HT1080 (cell line): Measurements from ENCODE around the gene TTC39B. TPM values are rescaled to one million over a fixed set of nuclear protein-coding genes. Genes with fewer than 3 reads are reported as not detected.

ENCODE experiments used
- DNase-seq: peaks from one replicate; pipeline ENCODE4 v3.0.0-alpha.2; 2015; ENCODE audit warnings: low read depth
- total RNA-seq: library from RNA; depleted of rRNA; stranded (reverse); fragments of >200 nt; shearing (Covaris generic); gene quantifications from 2 replicates; pipeline ENCODE4 v1.2.3, GENCODE V29; 2014

TTC39B gene
- total RNA-seq, 1 experiment from 2014 or later = 3.3 TPM

DNA sequence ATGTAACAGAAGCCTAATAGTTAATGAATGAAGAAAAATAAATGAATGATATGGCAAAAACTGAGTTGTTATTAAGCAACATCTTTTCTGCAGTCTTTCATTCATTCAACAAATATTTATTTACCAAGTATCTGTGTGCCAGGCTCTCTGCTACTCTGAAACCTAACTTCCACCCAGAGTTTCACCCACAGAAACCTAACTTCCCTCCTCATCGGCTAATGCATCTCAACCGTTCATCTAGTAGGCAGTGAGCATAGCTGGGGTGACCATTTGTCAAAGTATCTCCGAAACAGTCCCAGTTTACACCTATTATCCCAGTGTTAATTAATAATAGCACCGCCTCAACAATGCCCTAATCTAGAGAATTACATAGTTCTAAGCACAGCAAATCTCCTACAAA is 1.5 kb downstream of the TTC39B start:
- DNase-seq = no peak

DNA sequence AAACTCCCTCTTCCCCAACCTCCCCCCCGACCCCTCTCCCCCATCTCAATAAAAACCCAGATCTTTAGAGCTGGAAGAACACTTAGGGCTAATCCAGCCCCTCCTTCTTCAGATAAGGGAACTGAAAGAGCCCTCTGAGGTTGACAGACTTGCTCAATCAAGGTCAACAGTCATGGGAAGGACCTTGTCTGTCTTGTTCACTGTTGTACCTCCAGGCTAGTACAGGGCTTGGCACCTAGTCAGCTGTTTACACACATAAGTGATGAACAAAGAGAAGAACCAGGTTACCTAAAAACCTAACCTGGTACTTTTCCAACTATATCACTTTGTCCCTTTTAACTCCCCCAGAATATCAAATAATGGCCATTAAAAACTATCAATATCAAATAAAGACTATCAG is 2.4 kb downstream of the TTC39B start:
- no peak for DNase-seq

DNA sequence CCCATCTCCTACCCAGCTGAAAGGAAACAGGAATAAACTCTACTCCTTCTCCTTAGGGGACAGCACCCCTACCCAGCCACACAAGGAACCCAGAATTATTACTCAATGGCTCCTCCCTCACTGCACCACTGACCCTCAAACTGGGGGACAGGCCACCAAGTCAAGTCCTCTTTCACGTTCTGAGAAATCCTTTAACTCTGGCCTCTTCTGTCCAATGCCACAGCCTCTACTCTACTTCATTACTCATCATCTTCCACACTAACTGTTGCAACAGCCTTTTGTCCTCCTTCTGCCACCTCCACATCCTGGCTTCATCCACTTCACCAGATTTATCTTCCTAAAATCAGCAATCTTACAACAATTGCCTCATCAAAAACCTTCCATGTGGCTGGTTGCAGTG is 6.8 kb downstream of the TTC39B start:
- DNase-seq = no peak

DNA sequence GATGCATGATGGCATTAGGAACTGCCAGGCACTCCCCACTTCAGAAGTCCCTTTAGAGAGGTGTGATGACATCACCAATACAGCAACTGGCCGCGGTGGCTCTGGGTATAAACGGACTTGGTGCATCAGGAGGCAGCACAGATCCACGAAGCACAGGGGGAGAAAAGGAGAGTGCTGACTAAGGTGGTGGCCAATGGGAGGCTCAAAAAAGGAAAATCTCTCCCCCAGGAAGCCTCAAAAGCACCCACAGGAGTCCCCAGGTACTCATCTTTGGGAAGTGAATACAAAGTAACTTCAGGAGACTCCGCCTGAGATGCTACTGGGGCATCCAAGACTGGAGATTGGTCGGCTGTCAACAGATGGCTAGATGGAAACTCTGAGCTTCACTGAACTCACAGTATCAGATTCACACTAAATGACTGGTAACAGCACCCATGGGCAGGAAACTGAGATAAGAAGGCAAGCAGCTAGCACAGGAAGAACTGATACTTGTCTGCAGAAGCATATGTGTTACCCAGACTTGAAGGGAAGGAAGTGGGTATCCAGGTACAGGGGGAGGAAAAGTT is 7.6 kb downstream of the TTC39B start:
- DNase-seq = no peak

DNA sequence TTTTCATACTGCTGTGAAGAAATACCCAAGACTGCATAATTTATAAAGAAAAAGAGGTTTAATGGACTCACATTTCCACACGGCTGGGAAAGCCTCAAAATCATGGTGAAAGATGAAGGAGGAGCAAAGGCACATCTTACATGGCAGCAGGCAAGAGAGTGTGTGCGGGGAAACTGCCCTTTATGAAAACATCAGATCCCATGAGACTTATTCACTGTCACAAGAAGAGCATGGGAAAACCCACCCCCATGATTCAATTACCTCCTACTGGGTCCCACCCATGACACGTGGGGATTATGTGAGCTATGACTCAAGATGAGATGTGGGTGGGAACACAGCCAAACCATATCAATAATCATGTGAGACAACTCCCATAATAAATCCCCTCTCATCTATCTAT is 8.7 kb downstream of the TTC39B start:
- DNase-seq = no peak

DNA sequence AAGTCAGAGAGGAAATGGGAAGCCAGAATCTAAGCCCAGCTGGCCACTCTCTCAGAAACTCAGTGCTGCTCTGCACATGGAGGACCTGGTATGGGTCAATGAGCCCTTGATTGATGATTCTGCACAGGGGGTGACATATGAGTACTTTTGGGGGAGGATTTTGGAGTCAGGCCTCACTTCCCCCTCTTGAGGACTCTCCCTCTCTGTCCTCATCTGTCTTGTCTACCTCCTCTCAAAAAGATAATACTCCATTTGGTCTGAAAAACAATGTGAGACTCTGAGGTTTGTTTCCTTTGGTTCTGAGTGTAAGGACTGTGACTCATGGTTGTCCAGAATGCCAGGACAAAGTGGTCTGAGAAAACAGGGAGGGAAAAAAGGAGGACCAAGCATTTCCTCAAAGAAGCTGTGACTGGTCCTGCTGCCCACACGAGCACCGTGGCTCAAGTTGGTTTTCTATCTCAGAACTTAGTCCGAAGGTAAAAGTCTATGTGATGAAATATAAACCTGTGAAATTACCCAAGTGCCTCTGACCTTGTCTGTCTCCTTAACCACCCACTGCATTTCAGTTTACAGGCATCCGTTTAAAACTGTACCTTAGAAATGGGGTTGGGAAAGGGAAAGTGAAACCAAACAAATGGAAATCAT is 11.1 kb downstream of the TTC39B start:
- peak; percentile 78 for DNase-seq

DNA sequence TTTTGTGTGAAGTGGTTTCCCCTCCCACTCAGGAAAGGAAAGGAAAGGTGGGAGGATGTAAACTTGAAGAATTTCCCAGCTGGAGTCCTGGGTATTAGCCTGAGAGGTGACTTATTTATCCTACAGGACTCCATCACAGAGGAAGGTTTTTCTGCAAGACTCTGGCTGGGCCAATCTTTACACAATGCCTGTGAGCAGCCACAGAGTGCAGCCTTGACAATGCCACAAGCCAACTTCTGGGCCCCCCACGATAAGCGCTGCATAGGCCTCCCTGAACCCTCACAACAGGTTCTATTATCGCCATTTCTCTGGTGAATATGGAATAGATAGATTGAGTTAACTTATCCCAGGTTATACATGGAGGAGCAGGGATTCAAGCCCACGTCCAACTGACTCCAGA is 12.4 kb downstream of the TTC39B start:
- DNase-seq = no peak

DNA sequence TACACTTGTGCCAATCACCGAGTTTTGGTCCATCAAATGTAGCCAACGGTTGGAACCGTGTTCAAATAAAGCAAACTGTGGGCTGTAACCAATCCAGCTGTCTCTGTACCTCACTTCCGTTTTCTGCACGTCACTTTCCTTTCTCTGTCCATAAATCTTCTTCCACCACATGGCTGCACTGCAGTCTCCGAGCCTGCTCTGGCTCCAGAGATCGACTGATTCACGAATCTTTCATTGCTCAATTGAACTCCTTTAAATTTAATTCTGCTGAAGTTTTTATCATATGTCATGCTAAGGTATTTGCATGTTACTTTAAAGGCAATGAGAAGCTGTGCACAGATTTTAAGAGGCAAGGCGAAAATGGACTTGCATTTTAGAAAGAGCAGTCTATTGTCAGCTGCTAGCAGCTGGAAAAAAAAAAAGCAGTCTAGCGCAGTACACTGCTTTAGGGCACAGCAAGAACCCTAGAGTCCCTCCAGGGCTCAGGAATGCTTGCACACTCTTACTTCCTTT is 13.2 kb downstream of the TTC39B start:
- no peak for DNase-seq

DNA sequence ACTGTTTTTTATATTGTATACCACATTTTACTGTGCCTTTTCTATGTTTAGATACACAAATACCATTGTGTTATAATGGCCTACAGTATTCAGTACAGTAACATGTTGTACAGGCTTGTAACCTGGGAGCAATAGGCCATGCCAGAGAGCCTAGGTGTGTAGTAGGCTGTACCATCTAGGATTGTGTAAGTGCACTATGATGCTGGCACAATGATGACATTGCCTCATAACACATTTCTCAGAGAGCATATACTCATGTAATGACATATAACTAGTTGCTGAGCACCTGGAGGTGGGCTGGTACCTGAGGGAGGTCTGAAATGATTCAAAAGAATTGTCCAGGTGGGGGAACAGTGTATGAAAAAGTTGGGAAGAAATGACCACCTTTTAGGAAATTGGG is 13.9 kb downstream of the TTC39B start:
- DNase-seq = no peak

DNA sequence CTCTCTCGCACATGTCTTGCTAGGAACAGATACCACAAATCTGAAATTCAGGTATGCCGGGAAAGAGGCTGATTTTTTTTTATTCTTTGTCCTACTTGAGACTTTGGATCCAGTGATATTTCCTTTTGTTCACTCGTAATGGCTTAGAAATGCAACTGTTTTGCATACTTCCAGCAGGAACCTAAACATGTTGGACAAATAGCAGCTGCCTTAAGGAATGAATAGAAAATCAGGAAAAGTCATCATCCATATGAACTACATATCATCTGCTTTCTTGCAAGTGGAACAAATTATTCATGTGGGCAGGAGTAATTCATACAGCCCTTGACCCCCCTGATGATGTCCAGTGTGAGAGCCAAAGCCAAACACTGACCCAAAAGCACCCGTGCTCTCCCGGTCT is 17.4 kb downstream of the TTC39B start:
- DNase-seq = no peak

DNA sequence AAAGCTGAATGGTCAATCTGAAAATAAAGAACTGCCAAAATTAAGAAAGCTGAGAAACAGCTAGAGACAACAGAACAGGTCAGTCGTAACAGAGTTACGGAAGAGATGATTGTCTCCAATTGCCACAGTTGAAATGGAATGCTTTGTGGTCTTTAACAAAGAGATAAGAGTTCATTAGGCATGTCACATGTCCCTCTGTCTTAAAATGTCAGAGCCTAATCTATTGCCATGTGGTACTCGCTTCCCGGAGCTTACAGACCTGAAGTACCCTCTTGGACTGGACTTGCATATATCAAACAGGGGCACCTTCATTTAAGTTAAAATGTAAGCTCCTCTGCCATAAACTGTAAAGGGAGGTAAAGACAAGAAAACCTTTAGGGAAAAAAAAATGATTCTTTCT is 19.7 kb downstream of the TTC39B start:
- no peak for DNase-seq

DNA sequence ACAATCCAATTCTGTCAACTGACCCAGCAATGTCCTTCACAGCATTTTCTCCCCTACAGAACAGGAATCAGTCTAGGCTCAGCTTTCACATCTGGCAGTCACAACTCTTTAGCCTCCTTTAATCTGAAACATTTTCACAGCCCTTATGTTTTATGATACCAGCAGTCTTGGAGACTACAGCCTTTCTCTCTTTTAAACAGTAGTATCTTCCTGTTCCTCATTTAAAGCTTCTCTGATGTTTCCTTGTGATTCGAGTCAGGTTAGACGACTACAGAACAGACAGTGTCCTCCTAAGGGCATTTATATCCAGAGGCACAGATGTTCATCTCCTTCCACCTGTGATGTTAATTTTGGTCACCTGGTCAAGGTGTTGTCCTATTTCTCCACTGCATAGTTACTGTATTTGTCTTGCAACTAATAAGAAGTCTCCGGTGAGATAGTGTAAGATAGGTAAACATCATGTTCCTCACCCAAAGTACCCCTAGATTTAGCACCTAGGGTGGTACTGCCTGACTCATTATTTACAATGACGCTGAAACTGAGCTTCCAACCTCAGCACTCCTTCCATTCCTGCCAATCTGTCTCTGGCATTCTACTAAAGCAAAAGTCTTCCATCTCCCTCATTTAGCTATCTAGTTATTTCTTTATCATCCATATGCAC is 20.7 kb downstream of the TTC39B start:
- DNase-seq = no peak

DNA sequence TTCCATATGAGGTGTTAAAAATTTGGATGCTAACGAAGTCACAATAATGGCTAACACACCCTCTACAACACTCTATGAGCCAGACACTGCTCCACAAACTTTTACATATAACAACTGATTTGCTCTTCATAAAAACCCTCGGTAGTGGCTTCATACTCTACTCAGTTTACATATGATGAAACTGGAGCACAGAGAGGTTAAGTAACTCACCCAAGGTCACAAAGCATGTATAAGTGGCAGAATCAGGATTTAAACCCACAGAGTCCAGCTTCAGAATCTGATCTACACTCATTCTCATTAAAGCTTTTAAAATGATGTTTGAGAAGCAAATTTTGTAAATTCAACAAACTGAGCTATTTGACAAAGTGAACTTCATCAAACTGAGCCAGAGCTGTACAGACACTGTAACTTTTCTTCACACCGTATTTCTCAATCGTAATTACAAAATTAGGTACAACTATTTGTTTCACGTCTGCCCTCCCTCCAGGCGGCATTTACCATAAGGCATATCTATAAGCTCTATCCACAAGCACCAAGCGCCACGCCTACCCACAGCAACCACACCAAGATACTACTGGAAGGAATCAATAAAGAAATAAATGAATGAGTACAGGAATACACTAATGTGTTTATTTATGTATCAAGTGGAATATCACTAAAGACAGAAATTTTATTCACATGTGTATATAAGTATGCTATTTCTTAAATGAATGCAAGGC is 24.3 kb downstream of the TTC39B start:
- no peak for DNase-seq

DNA sequence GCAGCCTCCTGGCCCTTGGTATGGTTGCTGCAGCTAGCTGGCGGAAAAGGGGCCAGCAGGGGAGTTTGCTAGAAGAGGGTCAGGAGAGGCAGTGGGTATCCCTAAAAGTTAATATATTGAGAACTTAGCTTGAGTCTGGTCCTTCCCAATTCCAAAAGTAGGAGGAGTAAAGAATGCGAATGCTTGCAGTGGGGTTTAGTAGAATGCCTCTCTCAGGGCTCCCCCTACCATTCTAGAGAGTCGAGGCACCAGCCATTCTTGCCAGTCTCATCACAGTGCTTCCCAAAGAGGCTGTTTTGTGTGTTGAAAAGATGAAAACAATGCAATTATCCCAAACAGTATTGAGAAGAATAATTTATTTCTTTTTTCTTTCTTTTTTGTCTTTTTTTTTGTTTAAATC is 26.4 kb downstream of the TTC39B start:
- DNase-seq = no peak

DNA sequence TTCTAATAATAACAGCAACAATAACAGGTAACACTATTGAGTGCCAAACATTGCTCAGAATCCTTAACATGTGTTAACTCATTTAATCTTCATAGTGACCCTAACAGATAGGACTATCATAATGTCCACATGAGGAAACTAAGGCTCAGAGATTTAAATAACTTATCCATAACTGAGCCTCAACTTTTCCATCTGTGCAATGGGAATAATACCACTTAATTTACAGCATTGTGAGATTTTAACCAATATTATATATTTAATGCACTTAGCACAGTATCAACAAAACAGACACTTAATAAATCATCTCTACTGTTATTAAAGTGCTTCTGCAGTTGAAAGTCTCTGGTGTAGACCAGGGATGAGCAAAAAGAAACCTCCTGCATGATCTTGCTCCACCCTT is 28.2 kb downstream of the TTC39B start:
- no peak for DNase-seq

DNA sequence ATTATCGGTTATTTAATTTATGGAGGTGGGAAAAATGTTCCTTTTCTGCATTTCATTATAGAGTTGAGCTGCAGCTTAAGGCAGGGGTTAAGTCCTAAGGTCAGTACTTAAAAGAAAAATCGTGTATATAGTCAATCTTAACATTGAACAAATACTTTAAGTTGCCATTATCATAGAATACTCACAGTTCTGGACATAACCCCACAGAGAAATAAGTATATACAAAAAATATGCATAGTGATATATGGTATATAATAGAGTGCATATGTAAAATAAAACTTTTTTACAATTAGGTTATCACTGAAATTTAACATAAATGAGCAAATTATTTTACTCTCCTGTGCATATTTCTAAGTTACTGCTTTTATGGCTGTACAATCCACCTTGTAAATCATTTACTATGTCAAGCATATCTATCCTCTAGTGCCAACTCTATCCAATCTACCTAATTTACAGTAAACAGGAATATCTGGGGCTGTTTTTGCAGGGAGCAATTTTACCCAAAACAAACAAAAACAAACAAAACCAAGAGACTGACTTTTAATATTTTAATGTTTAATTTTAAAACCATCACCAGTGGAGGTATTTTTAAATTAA is 28.8 kb downstream of the TTC39B start:
- DNase-seq = no peak

DNA sequence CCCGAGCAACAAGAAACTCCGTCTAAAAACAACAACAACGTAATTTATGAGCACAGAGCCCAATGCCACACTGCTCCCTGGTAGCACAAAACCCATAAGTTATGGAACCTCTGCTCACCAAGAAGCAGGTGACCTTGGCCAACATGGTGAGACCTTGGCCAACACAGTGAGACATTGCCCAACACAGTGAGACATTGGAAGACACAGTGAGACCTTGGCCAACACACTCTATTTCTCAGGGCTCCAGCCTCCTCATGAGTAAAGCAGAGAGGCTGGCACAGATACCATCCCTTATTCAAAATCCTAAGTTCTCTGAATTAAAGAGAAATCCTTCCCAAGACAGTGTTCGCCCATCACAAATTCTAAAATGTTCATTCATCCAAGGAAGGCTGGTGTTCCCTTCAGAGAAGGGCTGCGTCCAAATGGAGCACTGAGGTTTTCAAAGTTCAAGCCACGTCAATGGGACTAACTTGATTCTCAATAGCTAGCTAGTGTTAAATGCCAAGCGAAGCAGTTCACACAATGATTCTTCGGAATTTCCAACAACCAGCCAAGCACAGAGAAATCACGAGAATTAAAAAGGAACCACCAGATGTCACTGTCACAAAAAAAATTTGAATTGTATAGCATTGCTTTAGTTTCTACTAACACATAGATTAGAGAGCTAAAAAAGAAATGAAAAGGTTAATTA is 29.5 kb downstream of the TTC39B start:
- DNase-seq = peak; percentile 19

DNA sequence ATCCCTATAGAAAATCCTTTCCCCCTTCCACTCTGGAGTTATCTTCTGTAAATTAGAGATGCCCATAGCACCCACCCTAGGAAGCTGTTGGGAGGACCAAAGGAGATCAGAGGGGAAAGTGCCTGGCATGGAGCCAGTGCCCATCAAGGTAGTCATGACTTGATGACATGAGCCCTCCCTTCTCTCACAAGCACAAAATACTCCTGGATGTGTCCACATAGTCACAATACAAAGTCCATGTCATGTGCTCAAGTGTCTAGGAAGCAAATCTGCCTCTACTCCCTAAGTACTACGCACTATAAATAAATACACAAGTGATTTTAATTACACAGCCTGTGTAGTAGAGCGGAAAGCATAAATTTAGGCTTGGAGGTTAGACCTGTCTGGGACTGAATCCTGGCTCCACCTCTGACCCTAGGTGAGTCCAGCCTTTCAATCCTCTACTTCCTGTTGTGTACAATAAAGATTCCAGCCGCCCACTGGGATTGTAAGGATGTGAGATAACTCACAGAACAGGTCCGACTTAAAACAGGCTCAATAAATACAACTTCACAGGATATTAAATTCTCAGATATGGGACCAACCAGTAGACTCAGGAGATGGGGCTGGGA is 30.6 kb downstream of the TTC39B start:
- no peak for DNase-seq

DNA sequence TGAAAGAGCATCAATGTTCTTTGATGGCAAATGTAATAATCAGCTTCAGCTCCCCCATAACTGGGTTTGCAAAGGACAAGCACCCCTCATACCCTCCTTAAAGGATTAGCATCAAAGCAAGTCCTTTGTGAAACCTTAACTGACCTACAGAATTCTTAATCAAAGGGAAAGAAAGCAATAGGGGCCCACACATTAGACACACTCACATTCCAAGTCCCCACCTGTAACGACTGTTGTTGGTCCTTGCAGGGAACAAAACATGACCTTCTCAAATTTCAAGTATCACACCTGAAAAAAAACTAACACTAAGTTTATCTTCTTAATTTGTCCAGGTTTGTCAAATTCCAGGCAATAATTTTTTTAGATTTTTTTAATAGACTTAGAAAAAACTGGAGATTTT is 32.6 kb downstream of the TTC39B start:
- DNase-seq = no peak

DNA sequence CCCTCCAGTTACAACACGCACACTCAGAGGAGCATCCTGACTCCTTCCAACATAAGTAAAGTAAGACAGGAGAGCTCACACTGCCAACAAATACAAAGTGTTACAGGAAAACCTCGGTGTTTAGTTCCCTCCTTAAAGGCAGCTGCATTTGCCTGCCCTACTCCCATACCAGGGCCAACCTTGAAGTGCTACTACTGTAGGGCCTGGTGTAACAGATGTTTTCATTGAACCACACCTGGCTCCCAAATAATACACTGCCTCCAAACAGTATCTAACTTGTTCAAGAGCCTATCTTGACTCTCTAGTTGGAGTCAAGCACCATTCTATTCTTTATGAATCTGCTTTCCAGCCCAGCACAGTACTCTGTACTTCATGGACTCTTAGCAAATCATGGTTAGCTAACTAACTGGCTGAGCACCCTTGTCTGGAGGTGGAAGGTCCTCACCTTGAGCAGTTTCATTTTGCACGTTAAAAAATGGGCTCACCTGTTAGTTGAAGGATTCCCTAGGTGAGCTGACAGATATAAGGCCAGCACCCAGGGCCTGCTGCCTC is 34.6 kb downstream of the TTC39B start:
- no peak for DNase-seq

DNA sequence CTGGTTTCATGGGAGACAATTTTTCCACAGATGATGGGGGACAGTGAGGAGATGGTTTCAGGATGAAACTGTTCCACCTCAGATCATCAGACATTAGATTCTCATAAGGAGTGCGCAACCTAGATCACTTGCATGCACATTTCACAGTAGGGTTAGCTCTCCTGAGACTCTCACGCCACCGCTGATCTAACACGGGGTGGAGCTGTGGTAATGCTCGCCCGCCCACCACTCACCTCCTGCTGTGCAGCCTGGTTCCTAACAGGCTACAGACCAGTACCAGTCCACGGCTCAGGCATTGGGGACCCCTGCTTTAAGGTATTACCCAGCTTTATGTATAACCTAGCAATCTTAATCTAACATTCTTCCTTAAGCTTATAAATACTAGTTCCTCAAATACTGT is 35.6 kb downstream of the TTC39B start:
- DNase-seq = no peak
